T-helper 9 cell (primary cell): ENCODE data around the gene FBXO33.
"Not testable (repeated sequence)": the region's sequence is repeated elsewhere in the genome, so short reads cannot be mapped to it uniquely, and the experiment has no call there.

ENCODE experiments used
- DNase-seq: peaks from one replicate; pipeline ENCODE4 v3.0.0-alpha.2; 2020

Gene FBXO33

GRCh38 chr14:39368261-39368959 lies 63.8 kb downstream of the FBXO33 start:
- no peak for DNase-seq

GRCh38 chr14:39367387-39367751 lies 64.9 kb downstream of the FBXO33 start:
- DNase-seq: no peak

GRCh38 chr14:39366460-39367386 lies 65.5 kb downstream of the FBXO33 start:
- DNase-seq: no peak

- no peak for DNase-seq
Measured at GRCh38 chr14:39365354-39365753, 66.9 kb downstream of the FBXO33 start.

- no peak for DNase-seq
Measured at GRCh38 chr14:39364509-39364908, 67.7 kb downstream of the FBXO33 start.

GRCh38 chr14:39361556-39361955 lies 70.7 kb downstream of the FBXO33 start:
- DNase-seq: not testable (repeated sequence)

GRCh38 chr14:39360316-39360715 lies 71.9 kb downstream of the FBXO33 start:
- no peak for DNase-seq

- DNase-seq: not testable (repeated sequence)
Measured at GRCh38 chr14:39359069-39359468, 73.2 kb downstream of the FBXO33 start.

- DNase-seq: no peak
Measured at GRCh38 chr14:39351708-39352107, 80.5 kb downstream of the FBXO33 start.

GRCh38 chr14:39350866-39351265 lies 81.4 kb downstream of the FBXO33 start:
- DNase-seq: no peak
